ENCODE data around the gene WBP11. TPM values are rescaled to one million over a fixed set of nuclear protein-coding genes. Genes with fewer than 3 reads are reported as not detected.

Gene WBP11
- total RNA-seq, 1 experiment from 2014 or later, result 111 TPM

DNA sequence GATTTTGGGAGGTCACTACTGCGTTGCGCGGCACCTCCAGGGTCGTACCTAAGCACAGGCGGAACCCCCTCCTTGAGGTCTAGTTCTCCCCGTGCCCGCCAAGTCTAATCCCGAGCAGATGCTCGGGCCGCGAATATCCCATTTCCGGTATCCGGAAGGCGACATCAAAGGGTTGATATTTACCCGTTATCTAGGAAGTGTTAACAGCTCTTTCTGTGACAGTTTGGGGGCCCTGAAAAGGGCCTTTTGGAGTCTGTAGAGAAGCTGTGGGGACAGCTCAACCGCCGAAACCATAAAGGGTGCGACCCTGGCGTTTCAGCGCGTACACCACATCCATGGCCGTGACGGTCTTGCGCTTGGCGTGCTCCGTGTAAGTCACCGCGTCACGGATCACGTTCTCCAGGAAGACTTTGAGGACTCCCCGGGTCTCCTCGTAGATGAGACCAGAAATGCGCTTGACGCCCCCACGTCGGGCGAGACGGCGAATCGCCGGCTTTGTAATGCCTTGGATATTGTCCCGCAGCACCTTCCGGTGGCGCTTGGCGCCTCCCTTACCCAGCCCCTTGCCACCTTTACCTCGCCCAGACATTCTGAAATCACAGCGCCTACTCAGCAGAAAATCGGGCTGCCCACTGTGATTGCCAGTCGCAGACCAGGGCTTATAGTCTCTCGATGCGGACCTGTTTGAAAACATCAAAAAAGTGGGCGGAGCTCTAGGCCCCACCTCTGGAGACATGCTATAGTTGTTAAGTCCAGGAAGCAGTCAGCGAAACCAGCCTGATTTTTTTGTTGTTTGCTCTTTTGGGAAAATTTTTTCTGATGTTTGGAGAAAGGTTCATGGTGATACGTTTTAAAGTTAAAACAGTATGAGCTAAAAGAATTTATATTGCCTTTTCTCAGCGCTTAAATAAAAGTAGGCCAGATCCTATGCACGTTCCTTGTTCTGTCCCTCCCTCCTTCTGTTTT lies 32.5 kb downstream of the WBP11 start (continued):
- TF ChIP-seq, protein P1, sequence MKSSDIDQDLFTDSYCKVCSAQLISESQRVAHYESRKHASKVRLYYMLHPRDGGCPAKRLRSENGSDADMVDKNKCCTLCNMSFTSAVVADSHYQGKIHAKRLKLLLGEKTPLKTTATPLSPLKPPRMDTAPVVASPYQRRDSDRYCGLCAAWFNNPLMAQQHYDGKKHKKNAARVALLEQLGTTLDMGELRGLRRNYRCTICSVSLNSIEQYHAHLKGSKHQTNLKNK (CRISPR knock-in tag; IDR thresholded peaks at IDR 0.05), result 0 out of 2 replicates have a peak, but pooled peaks have one; percentile 27
- no peak for TF ChIP-seq OVOL2 (CRISPR knock-in tag; IDR thresholded peaks at IDR 0.05; ENCODE audit: borderline replicate concordance)
- TF ChIP-seq NR3C1 (CRISPR knock-in tag; conservative IDR thresholded peaks at IDR 0.05; ENCODE audit: low read depth), result 0 out of 2 replicates have a peak, but pooled peaks have one; percentile 38
- no peak for TF ChIP-seq ZNF263 (CRISPR knock-in tag; IDR thresholded peaks at IDR 0.05; ENCODE audit: low read depth)
- peak; percentile 62; the same call in 1 of the 2 replicates for TF ChIP-seq ETV6 (CRISPR knock-in tag; IDR thresholded peaks at IDR 0.05)
- TF ChIP-seq ZBTB21 (CRISPR knock-in tag; IDR thresholded peaks at IDR 0.05; ENCODE audit: borderline replicate concordance), result no peak; the same call in 1 of the 2 replicates
- peak; percentile 76; the same call in 1 of the 2 replicates for TF ChIP-seq TP53 (CRISPR knock-in tag; IDR thresholded peaks at IDR 0.05)
- peak; percentile 90 for TF ChIP-seq ZNF219 (CRISPR knock-in tag; IDR thresholded peaks at IDR 0.05; ENCODE audit: borderline replicate concordance)
- TF ChIP-seq SOX15 (CRISPR knock-in tag; IDR thresholded peaks at IDR 0.05), result no peak
- no peak for TF ChIP-seq RELA (CRISPR knock-in tag; IDR thresholded peaks at IDR 0.05; ENCODE audit: borderline replicate concordance)
- TF ChIP-seq, protein P2, sequence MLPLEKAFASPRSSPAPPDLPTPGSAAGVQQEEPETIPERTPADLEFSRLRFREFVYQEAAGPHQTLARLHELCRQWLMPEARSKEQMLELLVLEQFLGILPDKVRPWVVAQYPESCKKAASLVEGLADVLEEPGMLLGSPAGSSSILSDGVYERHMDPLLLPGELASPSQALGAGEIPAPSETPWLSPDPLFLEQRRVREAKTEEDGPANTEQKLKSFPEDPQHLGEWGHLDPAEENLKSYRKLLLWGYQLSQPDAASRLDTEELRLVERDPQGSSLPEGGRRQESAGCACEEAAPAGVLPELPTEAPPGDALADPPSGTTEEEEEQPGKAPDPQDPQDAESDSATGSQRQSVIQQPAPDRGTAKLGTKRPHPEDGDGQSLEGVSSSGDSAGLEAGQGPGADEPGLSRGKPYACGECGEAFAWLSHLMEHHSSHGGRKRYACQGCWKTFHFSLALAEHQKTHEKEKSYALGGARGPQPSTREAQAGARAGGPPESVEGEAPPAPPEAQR (CRISPR knock-in tag; IDR thresholded peaks at IDR 0.05), result no peak
- TF ChIP-seq, protein P3, sequence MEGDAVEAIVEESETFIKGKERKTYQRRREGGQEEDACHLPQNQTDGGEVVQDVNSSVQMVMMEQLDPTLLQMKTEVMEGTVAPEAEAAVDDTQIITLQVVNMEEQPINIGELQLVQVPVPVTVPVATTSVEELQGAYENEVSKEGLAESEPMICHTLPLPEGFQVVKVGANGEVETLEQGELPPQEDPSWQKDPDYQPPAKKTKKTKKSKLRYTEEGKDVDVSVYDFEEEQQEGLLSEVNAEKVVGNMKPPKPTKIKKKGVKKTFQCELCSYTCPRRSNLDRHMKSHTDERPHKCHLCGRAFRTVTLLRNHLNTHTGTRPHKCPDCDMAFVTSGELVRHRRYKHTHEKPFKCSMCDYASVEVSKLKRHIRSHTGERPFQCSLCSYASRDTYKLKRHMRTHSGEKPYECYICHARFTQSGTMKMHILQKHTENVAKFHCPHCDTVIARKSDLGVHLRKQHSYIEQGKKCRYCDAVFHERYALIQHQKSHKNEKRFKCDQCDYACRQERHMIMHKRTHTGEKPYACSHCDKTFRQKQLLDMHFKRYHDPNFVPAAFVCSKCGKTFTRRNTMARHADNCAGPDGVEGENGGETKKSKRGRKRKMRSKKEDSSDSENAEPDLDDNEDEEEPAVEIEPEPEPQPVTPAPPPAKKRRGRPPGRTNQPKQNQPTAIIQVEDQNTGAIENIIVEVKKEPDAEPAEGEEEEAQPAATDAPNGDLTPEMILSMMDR (IDR thresholded peaks at IDR 0.05), result no peak
- peak; percentile 57; the same call in 1 of the 2 replicates for TF ChIP-seq ELF4 (CRISPR knock-in tag; IDR thresholded peaks at IDR 0.05; ENCODE audit: low read depth)
- TF ChIP-seq, protein P4, sequence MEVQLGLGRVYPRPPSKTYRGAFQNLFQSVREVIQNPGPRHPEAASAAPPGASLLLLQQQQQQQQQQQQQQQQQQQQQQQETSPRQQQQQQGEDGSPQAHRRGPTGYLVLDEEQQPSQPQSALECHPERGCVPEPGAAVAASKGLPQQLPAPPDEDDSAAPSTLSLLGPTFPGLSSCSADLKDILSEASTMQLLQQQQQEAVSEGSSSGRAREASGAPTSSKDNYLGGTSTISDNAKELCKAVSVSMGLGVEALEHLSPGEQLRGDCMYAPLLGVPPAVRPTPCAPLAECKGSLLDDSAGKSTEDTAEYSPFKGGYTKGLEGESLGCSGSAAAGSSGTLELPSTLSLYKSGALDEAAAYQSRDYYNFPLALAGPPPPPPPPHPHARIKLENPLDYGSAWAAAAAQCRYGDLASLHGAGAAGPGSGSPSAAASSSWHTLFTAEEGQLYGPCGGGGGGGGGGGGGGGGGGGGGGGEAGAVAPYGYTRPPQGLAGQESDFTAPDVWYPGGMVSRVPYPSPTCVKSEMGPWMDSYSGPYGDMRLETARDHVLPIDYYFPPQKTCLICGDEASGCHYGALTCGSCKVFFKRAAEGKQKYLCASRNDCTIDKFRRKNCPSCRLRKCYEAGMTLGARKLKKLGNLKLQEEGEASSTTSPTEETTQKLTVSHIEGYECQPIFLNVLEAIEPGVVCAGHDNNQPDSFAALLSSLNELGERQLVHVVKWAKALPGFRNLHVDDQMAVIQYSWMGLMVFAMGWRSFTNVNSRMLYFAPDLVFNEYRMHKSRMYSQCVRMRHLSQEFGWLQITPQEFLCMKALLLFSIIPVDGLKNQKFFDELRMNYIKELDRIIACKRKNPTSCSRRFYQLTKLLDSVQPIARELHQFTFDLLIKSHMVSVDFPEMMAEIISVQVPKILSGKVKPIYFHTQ (CRISPR knock-in tag; IDR thresholded peaks at IDR 0.05), result peak; percentile 98
- TF ChIP-seq, protein P5, sequence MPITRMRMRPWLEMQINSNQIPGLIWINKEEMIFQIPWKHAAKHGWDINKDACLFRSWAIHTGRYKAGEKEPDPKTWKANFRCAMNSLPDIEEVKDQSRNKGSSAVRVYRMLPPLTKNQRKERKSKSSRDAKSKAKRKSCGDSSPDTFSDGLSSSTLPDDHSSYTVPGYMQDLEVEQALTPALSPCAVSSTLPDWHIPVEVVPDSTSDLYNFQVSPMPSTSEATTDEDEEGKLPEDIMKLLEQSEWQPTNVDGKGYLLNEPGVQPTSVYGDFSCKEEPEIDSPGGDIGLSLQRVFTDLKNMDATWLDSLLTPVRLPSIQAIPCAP (CRISPR knock-in tag; IDR thresholded peaks at IDR 0.05), result peak; percentile 74
- TF ChIP-seq, protein P6, sequence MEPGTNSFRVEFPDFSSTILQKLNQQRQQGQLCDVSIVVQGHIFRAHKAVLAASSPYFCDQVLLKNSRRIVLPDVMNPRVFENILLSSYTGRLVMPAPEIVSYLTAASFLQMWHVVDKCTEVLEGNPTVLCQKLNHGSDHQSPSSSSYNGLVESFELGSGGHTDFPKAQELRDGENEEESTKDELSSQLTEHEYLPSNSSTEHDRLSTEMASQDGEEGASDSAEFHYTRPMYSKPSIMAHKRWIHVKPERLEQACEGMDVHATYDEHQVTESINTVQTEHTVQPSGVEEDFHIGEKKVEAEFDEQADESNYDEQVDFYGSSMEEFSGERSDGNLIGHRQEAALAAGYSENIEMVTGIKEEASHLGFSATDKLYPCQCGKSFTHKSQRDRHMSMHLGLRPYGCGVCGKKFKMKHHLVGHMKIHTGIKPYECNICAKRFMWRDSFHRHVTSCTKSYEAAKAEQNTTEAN (CRISPR knock-in tag; IDR thresholded peaks at IDR 0.05), result peak; percentile 76; the same call in 1 of the 2 replicates
- TF ChIP-seq NR2C2 (CRISPR knock-in tag; IDR thresholded peaks at IDR 0.05), result no peak
- TF ChIP-seq ZNF396 (CRISPR knock-in tag; IDR thresholded peaks at IDR 0.05; ENCODE audit: borderline replicate concordance), result no peak
- TF ChIP-seq, protein P7, sequence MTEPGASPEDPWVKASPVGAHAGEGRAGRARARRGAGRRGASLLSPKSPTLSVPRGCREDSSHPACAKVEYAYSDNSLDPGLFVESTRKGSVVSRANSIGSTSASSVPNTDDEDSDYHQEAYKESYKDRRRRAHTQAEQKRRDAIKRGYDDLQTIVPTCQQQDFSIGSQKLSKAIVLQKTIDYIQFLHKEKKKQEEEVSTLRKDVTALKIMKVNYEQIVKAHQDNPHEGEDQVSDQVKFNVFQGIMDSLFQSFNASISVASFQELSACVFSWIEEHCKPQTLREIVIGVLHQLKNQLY (CRISPR knock-in tag; IDR thresholded peaks at IDR 0.05), result peak; percentile 32; the same call in 1 of the 2 replicates
- TF ChIP-seq ZNF121 (CRISPR knock-in tag; IDR thresholded peaks at IDR 0.05), result no peak
- peak; percentile 97 for TF ChIP-seq SP1 (CRISPR knock-in tag; conservative IDR thresholded peaks at IDR 0.05)
- TF ChIP-seq ZNF416 (CRISPR knock-in tag; IDR thresholded peaks at IDR 0.05), result peak; percentile 98
- peak; percentile 72; the same call in 1 of the 2 replicates for TF ChIP-seq CREM (CRISPR knock-in tag; IDR thresholded peaks at IDR 0.05)
- TF ChIP-seq IRF2 (CRISPR knock-in tag; IDR thresholded peaks at IDR 0.05; ENCODE audit: borderline replicate concordance, low read depth), result no peak
- TF ChIP-seq TCF7 (CRISPR knock-in tag; IDR thresholded peaks at IDR 0.05; ENCODE audit: low read depth), result 0 out of 2 replicates have a peak, but pooled peaks have one; percentile 49
- TF ChIP-seq, protein P8, sequence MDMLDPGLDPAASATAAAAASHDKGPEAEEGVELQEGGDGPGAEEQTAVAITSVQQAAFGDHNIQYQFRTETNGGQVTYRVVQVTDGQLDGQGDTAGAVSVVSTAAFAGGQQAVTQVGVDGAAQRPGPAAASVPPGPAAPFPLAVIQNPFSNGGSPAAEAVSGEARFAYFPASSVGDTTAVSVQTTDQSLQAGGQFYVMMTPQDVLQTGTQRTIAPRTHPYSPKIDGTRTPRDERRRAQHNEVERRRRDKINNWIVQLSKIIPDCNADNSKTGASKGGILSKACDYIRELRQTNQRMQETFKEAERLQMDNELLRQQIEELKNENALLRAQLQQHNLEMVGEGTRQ (CRISPR knock-in tag; IDR thresholded peaks at IDR 0.05), result no peak
- 0 out of 2 replicates have a peak, but pooled peaks have one; percentile 12 for TF ChIP-seq ATF1 (CRISPR knock-in tag; IDR thresholded peaks at IDR 0.05)
- TF ChIP-seq NFE2L1 (CRISPR knock-in tag; IDR thresholded peaks at IDR 0.05), result peak; percentile 85
